ENCODE measurements around the gene HS6ST3. TPM values are rescaled to one million over a fixed set of nuclear protein-coding genes. Genes with fewer than 3 reads are reported as not detected.

Gene HS6ST3
- total RNA-seq, 1 experiment from 2014 or later = 1.2 TPM

GRCh38 chr13:96421314-96421713, 331.4 kb downstream of the HS6ST3 start:
- TF ChIP-seq, protein P1, sequence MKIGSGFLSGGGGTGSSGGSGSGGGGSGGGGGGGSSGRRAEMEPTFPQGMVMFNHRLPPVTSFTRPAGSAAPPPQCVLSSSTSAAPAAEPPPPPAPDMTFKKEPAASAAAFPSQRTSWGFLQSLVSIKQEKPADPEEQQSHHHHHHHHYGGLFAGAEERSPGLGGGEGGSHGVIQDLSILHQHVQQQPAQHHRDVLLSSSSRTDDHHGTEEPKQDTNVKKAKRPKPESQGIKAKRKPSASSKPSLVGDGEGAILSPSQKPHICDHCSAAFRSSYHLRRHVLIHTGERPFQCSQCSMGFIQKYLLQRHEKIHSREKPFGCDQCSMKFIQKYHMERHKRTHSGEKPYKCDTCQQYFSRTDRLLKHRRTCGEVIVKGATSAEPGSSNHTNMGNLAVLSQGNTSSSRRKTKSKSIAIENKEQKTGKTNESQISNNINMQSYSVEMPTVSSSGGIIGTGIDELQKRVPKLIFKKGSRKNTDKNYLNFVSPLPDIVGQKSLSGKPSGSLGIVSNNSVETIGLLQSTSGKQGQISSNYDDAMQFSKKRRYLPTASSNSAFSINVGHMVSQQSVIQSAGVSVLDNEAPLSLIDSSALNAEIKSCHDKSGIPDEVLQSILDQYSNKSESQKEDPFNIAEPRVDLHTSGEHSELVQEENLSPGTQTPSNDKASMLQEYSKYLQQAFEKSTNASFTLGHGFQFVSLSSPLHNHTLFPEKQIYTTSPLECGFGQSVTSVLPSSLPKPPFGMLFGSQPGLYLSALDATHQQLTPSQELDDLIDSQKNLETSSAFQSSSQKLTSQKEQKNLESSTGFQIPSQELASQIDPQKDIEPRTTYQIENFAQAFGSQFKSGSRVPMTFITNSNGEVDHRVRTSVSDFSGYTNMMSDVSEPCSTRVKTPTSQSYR (CRISPR knock-in tag; IDR thresholded peaks at IDR 0.05) = no peak
- TF ChIP-seq ERG (CRISPR knock-in tag; IDR thresholded peaks at IDR 0.05) (no peak), ZBTB21 (CRISPR knock-in tag; IDR thresholded peaks at IDR 0.05; ENCODE audit: borderline replicate concordance) (no peak), JUN (CRISPR knock-in tag; IDR thresholded peaks at IDR 0.05) (no peak), RELA (CRISPR knock-in tag; IDR thresholded peaks at IDR 0.05; ENCODE audit: borderline replicate concordance) (no peak), HMGXB4 (CRISPR knock-in tag; IDR thresholded peaks at IDR 0.05) (no peak), FOXK1 (CRISPR knock-in tag; IDR thresholded peaks at IDR 0.05) (no peak), NR2C2 (CRISPR knock-in tag; IDR thresholded peaks at IDR 0.05) (no peak), NFATC4 (CRISPR knock-in tag; IDR thresholded peaks at IDR 0.05) (no peak), TCF7 (CRISPR knock-in tag; IDR thresholded peaks at IDR 0.05; ENCODE audit: low read depth) (no peak)
- TF ChIP-seq, protein P2, sequence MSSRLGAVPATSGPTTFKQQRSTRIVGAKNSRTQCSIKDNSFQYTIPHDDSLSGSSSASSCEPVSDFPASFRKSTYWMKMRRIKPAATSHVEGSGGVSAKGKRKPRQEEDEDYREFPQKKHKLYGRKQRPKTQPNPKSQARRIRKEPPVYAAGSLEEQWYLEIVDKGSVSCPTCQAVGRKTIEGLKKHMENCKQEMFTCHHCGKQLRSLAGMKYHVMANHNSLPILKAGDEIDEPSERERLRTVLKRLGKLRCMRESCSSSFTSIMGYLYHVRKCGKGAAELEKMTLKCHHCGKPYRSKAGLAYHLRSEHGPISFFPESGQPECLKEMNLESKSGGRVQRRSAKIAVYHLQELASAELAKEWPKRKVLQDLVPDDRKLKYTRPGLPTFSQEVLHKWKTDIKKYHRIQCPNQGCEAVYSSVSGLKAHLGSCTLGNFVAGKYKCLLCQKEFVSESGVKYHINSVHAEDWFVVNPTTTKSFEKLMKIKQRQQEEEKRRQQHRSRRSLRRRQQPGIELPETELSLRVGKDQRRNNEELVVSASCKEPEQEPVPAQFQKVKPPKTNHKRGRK (CRISPR knock-in tag; IDR thresholded peaks at IDR 0.05; ENCODE audit: borderline replicate concordance) = no peak
- TF ChIP-seq, protein P3, sequence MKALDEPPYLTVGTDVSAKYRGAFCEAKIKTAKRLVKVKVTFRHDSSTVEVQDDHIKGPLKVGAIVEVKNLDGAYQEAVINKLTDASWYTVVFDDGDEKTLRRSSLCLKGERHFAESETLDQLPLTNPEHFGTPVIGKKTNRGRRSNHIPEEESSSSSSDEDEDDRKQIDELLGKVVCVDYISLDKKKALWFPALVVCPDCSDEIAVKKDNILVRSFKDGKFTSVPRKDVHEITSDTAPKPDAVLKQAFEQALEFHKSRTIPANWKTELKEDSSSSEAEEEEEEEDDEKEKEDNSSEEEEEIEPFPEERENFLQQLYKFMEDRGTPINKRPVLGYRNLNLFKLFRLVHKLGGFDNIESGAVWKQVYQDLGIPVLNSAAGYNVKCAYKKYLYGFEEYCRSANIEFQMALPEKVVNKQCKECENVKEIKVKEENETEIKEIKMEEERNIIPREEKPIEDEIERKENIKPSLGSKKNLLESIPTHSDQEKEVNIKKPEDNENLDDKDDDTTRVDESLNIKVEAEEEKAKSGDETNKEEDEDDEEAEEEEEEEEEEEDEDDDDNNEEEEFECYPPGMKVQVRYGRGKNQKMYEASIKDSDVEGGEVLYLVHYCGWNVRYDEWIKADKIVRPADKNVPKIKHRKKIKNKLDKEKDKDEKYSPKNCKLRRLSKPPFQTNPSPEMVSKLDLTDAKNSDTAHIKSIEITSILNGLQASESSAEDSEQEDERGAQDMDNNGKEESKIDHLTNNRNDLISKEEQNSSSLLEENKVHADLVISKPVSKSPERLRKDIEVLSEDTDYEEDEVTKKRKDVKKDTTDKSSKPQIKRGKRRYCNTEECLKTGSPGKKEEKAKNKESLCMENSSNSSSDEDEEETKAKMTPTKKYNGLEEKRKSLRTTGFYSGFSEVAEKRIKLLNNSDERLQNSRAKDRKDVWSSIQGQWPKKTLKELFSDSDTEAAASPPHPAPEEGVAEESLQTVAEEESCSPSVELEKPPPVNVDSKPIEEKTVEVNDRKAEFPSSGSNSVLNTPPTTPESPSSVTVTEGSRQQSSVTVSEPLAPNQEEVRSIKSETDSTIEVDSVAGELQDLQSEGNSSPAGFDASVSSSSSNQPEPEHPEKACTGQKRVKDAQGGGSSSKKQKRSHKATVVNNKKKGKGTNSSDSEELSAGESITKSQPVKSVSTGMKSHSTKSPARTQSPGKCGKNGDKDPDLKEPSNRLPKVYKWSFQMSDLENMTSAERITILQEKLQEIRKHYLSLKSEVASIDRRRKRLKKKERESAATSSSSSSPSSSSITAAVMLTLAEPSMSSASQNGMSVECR (CRISPR knock-in tag; IDR thresholded peaks at IDR 0.05; ENCODE audit: borderline replicate concordance) = no peak
- H3K36me3 Mint-ChIP-seq = no peaks in the 10 kb centered on the region
- H3K9me3 Mint-ChIP-seq = peaks cover 4% of the 10 kb centered on the region; the same call in 1 of the 2 replicates
- H3K27me3 Mint-ChIP-seq (ENCODE audit: low read depth) = no peaks in the 10 kb centered on the region
- peaks cover 12% of the 10 kb centered on the region for H3K4me1 Mint-ChIP-seq
- ATAC-seq (no peak), DNase-seq (ENCODE audit: low spot score) (no peak)
- no peak overlapping the region for H3K27ac Mint-ChIP-seq
- CTCF ChIA-PET = no interaction called here
- no peak overlapping the region for H3K4me3 Mint-ChIP-seq
- POLR2A ChIA-PET = no interaction called here

DNA sequence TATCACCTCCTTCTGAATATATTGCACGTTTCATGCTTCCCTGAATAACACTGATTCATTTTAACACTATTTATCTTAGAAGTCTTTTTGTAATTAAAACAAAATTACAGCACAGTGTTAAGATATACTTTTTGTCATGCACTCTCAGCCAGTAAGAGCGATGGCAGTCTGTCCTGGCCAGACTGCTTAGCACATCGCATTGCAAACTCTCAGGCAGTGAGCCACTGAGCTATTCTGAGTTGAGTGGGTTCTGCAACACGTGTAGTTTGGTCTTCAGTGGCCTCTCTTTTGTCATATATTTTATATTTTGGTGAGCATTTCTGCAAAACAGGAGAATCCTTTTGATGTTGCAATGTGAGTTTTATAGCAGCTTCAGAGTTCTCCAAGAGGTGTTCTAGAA, 332.1 kb downstream of the HS6ST3 start:
- CTCF ChIA-PET = no interaction called here
- TF ChIP-seq ZNF232 (CRISPR knock-in tag; IDR thresholded peaks at IDR 0.05) (no peak), GRHL2 (CRISPR knock-in tag; IDR thresholded peaks at IDR 0.05; ENCODE audit: insufficient replicate concordance, severe bottlenecking) (no peak), FOXK1 (CRISPR knock-in tag; IDR thresholded peaks at IDR 0.05) (no peak), SOX15 (CRISPR knock-in tag; IDR thresholded peaks at IDR 0.05) (no peak), OVOL2 (CRISPR knock-in tag; IDR thresholded peaks at IDR 0.05; ENCODE audit: borderline replicate concordance) (no peak), E2F1 (CRISPR knock-in tag; IDR thresholded peaks at IDR 0.05) (no peak), TEAD1 (CRISPR knock-in tag; IDR thresholded peaks at IDR 0.05) (no peak), NR2C2 (CRISPR knock-in tag; IDR thresholded peaks at IDR 0.05) (no peak), TEAD4 (CRISPR knock-in tag; IDR thresholded peaks at IDR 0.05) (no peak)
- TF ChIP-seq, protein P4, sequence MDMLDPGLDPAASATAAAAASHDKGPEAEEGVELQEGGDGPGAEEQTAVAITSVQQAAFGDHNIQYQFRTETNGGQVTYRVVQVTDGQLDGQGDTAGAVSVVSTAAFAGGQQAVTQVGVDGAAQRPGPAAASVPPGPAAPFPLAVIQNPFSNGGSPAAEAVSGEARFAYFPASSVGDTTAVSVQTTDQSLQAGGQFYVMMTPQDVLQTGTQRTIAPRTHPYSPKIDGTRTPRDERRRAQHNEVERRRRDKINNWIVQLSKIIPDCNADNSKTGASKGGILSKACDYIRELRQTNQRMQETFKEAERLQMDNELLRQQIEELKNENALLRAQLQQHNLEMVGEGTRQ (CRISPR knock-in tag; IDR thresholded peaks at IDR 0.05) = no peak

More for the DNA sequence above, 332.1 kb downstream of the HS6ST3 start:
- H3K27me3 Mint-ChIP-seq (ENCODE audit: low read depth) = no peaks in the 10 kb centered on the region
- H3K36me3 Mint-ChIP-seq = no peaks in the 10 kb centered on the region
- H3K9me3 Mint-ChIP-seq = peaks cover 4% of the 10 kb centered on the region; the same call in 1 of the 2 replicates
- POLR2A ChIA-PET = no interaction called here
- no peak for ATAC-seq
- H3K27ac Mint-ChIP-seq = no peak overlapping the region
- H3K4me3 Mint-ChIP-seq = no peak overlapping the region
- H3K4me1 Mint-ChIP-seq = peaks cover 12% of the 10 kb centered on the region
- DNase-seq (ENCODE audit: low spot score) = no peak

All from WTC11 (cell line).